Left ventricle myocardium superior (tissue), 1 donor: Measurements from ENCODE around the gene NRDE2. TPM values are rescaled to one million over a fixed set of nuclear protein-coding genes. Genes with fewer than 3 reads are reported as not detected.
"Not testable (repeated sequence)": the region's sequence is repeated elsewhere in the genome, so short reads cannot be mapped to it uniquely, and the experiment has no call there.

ENCODE experiments used
- ATAC-seq: fragments of 200-7000 bp; cut with Tn5 transposase; one replicate; pipeline ENCODE4 v1.9.1; 2020; ENCODE audit warnings: mild to moderate bottlenecking, moderate library complexity
- DNase-seq: peaks from one replicate; pipeline ENCODE4 v3.0.0-alpha.2; 2020
- intact Hi-C: fragments of 100-400 bp; cut with micrococcal nuclease; formaldehyde crosslinking; loops from one replicate; pipeline ENCODE4 v1.11.0; 2022
- total RNA-seq: library from RNA; stranded (reverse); fragmentation: NEBNext Ultra II Directional; extraction: Animal tissue kit (Norgen Biotek cat#: 25700); gene quantifications from one replicate; pipeline ENCODE4 v1.2.1, GENCODE V29; 2021
- donor health status: DM: no; HTN: yes; CAD: no; lungs with severe emphysema.

NRDE2 gene
- total RNA-seq, 1 donor from 2014 or later: 11.8 TPM

DNA sequence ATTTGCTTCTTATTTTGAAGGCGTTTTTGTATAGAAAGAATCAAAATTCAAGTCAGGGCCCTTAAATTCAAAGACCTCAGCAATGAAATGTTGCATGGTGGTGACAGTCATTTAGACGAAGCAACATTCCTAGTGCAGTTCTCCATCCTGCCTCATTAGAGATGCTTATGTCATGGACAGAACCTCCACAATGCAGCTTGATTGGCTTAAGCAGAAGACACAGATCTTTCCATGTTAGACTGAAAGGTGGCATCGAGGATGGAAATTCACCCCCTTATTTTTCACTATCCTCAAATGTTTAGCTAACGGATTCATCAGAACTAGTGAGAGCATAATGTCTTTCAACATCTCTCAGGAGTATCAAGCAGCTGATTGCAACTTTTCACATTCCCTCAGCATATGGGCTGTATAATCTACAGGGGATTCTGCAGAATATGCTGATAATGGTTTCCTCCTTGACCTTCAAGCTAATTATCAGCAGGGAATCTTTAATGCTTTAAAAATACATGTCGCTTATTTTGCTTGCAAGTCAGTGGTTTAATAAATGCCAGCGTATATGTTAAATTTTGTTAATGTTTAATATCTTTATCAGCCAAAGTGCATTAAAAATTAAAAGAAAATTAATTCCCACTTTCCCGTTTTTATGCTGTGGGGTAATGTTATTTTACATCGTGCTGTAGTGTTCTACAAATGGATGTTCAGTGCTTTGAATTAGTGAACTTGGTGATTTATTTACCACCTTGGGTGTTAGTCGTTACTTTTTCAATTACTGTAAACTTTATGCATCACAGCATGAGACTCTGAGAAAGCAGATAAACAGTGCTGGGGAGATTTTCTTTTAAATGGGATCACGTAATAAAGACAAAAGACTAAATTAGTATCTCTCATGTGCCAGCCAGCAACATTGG, 12.8 kb upstream of the NRDE2 start:
- intact Hi-C loops: no loop called here
- ATAC-seq (no peak), DNase-seq (no peak)

DNA sequence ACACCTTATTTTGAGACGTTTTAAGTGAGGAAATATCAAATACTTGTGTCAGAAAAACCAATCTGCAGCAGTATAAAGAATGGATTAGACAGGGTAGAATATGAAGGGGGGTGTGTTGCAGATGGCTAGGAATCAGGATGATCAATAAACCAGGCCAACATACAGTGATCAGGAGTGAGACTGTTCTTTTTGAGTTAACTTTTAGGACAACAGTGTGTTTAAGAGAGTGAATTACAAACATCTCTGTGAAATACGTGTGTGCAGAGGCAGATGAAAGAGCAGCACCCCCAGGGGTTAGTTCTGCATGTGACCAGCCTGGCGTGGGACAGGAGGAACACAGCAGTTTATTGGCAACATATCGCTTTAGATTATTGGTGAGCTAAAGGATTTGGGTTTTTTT, 10.6 kb upstream of the NRDE2 start:
- ATAC-seq: no peak
- intact Hi-C loops: no loop called here
- no peak for DNase-seq

DNA sequence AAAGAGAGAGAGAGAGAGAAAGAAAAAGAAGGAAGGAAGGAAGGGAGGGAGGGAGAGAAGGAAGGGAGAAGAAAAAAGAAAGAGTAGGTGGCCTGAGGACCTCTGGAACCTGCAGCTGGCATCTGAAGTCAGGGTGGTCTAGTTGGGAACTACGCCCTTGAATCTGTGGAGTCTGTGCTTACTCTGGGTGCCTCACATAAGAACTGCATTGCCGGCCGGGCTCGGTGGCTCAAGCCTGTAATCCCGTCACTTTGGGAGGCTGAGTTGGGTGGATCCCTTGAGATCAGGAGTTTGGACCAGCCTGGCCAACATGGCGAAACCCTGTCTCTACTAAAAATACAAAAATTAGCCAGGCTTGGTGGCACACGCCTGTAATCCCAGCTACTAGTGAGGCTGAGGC, 10.0 kb upstream of the NRDE2 start:
- DNase-seq (no peak), ATAC-seq (no peak)
- intact Hi-C loops: no loop called here

DNA sequence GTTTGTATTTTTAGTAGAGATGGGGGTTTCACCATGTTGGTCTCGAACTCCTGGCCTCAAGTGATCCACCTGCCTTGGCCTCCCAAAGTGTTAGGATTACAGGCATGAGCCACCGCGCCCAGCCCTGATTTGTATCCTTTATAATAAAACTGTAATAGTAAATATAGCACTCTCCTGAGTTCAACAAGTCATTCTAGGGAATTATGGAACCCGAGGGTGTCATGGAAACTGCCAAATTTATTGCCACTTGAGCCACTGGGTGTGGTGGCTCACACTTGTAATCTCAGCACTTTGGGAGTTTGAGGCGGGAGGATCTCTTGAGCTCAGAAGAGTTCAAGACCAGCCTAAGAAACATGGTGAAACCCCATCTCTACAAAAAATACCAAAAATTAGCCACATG, 9.5 kb upstream of the NRDE2 start:
- DNase-seq, intact Hi-C loops, ATAC-seq: not testable (repeated sequence)

DNA sequence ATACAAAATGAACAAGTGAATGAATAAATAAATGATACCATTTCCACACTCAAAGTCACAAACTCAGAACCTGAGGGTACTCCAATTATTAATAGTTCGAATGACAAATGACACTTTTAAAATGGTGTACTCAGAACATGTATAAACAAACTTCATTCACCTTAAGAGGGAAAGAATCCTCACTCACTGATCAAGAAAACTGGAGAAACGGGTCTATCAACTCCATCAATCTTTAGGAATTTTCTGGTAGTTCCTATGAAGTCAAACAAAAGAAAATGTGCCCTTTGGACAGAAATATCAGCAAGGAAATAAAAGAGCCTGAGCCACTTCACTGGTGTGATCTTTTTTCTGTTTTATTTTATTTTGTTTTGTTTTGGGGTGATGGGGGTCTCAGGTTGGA, 5.2 kb upstream of the NRDE2 start:
- intact Hi-C loops: no loop called here
- ATAC-seq (no peak), DNase-seq (no peak)

DNA sequence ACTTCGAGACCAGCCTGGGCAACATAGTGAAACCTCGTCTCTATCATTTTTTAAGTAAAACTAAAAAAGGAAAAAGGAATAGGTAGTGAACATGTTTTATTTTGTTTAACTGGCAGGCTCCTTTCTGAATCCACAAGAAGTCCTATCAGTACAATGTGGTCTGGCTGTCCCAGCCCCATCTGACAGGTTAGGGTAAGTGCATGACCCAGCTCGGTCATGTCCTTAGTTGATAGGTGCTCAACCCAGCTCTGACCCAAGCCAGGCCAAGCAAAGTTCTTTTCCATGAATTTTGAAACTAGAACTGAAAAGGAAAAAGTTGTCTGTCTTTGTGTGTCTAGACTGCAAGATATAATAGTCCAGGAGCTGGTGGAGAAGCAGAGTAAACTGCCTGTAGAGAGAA, 4.7 kb upstream of the NRDE2 start:
- DNase-seq: no peak
- intact Hi-C loops: no loop called here
- no peak for ATAC-seq

DNA sequence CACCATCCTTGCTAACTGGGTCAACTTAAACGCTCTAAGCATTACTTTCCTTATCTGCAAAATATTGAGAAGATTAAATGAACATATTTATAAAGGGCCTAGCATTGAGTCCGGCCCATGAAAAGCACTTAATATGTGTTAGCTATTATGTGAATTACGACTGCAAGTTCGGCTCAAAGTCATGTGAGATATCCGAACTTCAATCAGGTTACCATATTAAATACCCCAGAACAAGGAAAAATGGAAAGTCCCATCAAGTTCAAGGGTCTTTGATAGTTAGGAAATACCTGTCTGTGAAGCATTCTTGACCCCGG, 487 bp upstream of the NRDE2 start:
- no peak for ATAC-seq
- intact Hi-C loops: no loop called here
- no peak for DNase-seq

DNA sequence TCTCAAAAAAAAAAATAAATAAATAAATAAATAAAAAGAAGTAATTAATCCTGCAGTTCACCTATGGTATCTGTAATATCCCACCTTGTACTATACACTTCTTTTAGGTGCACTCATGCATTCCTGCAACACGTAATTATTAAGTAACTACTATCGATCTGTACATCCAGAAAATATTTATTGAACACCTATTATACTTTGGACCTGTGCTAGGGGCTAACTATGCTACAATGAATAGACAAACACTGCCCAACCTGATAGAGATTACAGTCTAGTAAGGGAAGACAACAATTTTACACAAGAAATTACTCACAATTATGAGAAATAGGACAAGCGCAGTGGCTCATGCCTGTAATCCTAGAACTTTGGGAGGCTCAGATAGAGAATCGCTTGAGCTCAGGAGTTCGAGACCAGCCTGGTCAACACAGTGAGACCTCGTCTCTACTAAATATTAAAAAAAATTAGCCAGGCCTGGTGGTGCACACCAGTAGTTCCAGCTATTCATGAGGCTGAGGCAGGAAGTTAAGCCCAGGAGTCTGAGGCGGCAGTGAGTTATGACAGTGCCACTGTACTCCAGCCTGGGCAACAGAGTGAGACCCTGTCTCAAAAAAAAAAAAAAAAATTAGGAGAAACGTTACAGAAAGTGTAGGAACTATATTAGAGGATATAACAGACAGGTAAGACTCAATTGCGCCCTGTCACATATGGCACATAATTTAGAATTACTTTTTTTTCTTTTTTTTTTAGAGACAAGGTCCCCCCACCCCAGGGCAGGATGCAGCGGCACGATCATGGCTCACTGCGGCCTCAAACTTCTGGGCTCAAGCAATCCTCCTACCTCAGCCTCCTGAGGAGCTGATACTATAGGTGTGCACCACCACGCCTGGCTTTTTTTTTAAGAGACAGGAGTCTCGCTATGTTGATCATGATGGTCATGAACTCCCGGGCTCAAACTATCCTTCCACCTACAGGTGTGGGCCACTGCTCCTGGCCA, 1.2 kb downstream of the NRDE2 start:
- DNase-seq (no peak), ATAC-seq (no peak)
- intact Hi-C loops: no loop called here

DNA sequence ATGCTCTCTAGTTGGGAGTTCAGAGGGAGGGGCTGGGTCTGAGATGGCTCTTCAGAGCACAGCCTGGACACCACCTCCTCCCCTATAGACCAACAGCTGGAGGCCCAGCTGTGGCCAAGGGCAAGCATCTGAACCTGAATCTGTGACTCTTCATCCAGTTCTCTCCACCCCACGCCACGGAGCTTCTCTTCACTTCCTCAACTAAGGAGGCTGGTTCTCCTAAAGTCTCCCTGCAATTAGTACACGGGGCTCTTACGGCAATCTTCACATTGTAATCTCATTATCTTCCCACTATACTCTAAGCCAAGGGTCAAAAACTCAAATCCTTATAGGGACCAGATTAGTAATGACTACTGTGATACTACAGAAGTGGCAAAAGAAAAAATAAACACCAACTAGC, 9.8 kb downstream of the NRDE2 start:
- ATAC-seq: no peak
- intact Hi-C loops: no loop called here

DNA sequence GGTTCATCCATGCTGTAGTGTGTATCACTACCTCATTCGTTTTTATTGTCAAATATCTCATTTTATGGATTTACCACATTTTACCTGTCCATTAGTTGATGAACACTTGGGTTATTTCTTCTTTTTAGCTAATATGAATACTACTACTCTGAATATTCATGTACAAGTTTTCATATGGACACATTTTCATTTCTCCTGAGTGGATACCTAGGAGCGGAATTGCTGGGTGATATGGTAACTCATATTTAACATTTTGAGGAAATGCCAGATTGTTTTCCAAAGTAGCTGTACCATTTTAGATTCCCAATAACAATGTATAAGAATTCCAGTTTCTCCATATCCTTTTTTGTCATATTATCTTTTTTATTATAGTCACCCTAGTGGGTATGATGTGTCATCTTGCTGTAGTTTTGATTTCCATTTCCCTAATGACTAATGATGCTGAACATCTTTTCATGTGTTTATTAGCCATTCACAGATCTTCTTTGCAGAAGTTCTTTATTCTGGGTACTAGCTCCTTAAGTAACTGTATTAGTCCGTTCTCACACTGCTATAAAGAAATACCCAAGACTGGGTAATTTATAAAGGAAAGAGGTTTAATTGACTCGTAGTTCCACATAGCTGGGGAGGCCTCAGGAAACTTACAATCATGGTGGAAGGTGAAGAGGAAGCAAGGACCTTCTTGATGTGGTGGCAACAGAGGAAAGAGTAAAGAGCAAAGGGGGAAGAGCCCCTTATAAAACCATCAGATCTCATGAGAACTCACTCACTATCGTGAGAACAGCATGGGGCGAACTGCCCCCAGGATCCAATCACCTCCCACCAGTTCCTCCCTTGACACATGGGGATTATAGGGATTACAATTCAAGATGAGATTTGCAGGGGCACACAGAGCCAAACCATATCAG, 11.9 kb downstream of the NRDE2 start:
- intact Hi-C loops: no loop called here

More for the DNA sequence above, 9.8 kb downstream of the NRDE2 start:
- DNase-seq: no peak

DNA sequence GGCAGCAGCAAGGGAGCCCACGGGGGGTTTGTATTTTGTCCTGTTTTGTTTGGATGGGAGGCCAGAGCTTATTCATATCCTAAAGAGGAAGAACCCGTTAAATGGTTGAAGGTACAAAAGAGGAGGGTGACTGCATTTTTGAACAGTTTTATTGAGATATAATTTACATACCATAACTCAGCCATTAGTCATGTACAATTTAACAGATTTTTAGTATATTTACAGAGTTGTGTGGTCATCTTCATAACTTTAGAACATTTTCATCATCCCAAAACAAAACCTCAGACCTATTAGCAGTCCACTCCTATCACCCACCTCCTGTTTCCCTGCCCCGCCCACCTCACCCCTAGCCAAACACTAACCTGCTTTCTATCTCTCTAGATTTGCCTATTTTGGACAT, 12.6 kb downstream of the NRDE2 start:
- no peak for DNase-seq
- ATAC-seq: no peak
- intact Hi-C loops: no loop called here

More for the DNA sequence above, 11.9 kb downstream of the NRDE2 start:
- no peak for DNase-seq
- no peak for ATAC-seq

DNA sequence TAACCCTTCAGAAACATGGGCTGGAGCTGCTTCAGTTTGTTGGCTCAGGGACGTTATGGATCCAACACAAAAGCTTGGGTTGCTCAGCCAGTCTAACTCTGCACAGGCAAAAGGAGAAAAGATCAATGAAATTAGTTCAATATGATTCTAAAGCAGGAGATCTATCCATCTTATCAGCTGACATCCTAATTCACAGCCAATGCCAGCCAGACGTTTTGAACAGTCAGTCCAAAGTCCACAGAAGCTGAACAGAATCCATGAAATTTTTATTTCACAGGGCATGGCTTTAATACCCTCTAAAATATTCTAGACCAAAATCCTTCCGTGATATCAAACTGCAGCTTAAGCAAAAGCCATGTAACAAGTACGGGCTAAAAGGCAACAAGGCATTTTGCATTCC, 13.7 kb downstream of the NRDE2 start:
- ATAC-seq (no peak), DNase-seq (no peak)
- intact Hi-C loops: no loop called here

DNA sequence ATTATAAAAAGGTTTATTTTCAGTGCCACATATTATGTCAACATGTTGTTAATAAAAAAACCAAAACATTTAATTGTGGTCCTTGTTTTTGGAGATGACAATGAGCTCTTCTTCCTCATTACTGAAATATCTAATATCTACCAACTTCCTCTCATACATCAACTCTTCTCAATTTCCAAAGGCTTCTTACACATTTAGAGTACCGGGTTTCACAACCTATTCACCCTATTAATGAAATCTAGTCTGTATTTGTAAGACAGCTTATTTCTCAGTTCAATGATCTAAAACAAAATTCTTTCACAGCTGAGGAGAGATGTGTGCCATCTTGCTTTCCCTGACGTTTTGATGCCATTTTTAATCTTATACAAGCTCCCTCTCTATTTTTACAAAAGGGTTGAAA, 14.5 kb downstream of the NRDE2 start:
- no peak for ATAC-seq
- DNase-seq: no peak
- intact Hi-C loops: no loop called here

DNA sequence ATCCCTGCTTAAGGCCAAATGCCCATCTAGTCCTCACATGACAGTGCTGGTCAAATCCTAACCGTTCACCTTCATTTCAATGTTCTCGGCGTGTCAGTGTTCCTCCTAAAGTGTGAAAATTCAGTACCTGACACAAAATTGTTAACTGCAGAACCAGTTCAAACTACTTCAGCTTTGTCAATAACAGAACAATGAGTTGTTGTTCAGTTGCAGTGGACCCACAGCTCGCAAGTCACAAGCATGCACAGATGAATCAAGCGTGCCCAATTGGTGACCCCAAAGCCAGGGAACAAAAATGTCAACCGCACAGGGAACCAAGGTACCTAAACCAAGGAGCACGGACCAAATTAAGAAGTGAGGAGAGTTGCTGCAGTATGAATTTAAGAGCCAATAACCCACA, 23.2 kb downstream of the NRDE2 start:
- ATAC-seq (no peak), DNase-seq (no peak)
- intact Hi-C loops: no loop called here

DNA sequence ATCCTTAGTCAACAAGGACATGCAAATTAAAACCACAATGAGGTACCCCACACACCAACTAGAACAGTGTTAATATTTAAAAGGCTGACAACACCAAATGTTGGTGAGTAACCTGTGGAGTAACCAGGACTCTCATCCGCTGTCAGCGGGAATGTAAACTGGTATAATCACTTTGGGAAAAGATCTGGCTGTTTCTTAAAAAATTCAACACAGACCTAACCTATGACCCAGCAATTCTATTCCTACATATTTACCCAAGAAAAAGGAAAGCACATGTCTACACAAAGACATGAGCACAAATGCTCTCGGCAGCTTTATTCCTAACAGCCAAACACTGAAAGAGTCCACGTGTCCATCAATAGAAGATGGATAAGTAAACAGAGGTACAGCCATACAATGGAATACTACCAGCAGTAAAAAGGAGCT, 26.6 kb downstream of the NRDE2 start:
- intact Hi-C loops: no loop called here
- DNase-seq (no peak), ATAC-seq (no peak)

DNA sequence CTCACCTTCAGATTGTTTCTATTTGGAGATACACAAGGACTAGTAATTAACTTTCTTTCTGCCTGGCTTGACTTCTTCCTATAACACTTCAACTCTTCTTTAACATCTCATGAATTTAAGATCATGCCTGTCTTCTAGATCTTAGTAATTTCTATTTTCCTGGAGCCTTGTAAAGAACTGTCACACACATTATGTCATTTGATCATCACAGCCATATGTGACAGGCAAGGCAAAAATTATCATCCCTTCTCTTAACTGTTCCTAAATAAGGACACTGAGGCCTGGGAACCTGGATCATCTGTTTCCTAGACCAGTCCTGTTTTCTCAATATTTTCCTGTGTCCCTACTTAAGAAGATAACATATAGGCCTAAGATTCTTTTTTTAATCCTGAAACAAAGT, 27.2 kb downstream of the NRDE2 start:
- DNase-seq (no peak), ATAC-seq (no peak)
- intact Hi-C loops: no loop called here

DNA sequence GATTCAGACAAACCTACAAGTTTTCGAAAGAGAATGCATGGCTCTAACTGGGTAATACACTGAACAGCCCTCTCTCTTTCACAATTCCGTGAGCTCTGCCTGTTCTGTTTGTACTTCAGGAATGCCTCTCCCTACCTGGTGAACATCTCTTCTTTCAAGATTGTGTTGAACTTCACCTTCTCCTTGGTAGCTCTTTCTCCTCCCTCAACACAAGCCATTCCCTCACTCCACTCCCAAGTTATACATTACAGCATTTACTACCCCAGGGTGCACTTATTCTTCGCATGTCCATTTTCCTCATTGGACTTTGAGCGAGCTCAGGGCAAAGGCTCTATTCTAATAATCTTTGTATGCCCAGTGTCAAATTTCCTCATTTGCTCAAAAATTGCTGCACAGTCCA, 28.3 kb downstream of the NRDE2 start:
- no peak for DNase-seq
- intact Hi-C loops: no loop called here
- no peak for ATAC-seq

DNA sequence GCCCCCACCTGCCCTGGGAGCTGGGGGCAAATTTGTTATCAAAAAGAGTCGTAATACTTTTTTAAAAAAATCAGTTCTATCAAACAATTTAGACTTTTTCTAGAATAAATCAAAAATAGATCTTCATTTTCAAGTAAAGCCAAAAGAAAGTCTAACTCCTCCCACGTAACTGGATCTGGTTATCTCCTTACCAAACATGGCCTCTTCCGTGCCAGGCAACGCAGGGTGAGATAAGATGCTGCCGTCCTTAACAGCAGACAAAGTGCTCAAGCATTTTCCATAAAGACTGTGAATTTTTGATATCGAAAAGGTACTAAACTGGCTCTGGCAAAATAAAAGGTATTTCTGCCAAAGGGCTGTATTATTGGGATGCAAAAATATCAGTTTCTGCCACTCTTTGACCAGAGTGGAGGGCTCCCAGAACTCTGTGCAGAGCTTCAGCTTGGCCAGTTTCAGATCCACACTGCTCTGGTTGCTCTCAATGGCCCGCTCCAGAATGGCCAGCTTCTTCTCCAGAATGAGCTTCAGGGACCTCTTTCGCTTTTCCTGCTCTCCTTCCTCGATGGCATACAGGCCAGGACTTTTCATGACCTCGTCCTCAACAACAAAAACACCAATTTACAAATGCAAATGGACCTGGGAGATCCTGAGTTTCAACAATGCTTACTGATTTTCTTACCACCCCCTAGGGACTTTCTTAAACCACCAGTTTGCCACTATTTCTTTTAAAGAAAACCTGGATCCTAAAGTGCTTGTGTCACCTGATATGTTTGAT, 29.0 kb downstream of the NRDE2 start:
- no peak for ATAC-seq
- no peak for DNase-seq
- intact Hi-C loops: no loop called here

DNA sequence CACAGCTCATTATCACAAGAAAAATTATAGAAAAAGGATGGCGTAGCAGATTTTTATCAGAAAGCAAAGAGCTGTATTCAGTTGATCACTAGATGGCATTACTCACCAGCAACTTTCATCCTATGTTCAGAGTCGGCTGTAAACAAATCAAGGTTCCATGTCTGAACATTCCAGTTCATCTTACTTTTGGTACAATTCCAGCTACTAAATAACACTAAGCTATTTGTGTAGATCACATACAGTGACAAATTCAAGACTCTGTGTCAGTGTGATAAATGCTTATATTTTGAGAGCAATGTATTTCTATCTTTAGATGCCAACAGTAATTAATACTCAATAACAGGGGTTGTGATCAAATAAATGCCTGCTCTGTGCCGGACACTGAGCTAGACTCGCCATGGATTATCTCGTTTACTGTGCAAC, 30.1 kb downstream of the NRDE2 start:
- no peak for DNase-seq
- intact Hi-C loops: no loop called here
- ATAC-seq: peak; percentile 61
